ENCODE data around the gene PTCD3. TPM values are rescaled to one million over a fixed set of nuclear protein-coding genes. Genes with fewer than 3 reads are reported as not detected.

PTCD3 gene
- polyA plus RNA-seq, 4 donors = 105 to 147 (median 134) TPM

Other genes starting within 250 kb of the PTCD3 start
- 10 to 100 TPM; 12.5 to 19.7 (median 13.0) TPM for gene ST3GAL5, start 217.2 kb upstream of the PTCD3 start, polyA plus RNA-seq (ENCODE audit: insufficient read length in 4 of 4)
- 10 to 100 TPM; 17.1 to 22.3 (median 19.1) TPM for gene POLR1A, start 349 bp upstream of the PTCD3 start, polyA plus RNA-seq (ENCODE audit: insufficient read length in 4 of 4)
- 100 to 1,000 TPM in 3 of 4 donors, 10 to 100 TPM in 1; 63.1 to 111 (median 108) TPM for gene IMMT, start 89.2 kb downstream of the PTCD3 start, polyA plus RNA-seq (ENCODE audit: insufficient read length in 4 of 4)
- 10 to 100 TPM; 38.4 to 62.0 (median 50.5) TPM for gene MRPL35, start 93.2 kb downstream of the PTCD3 start, polyA plus RNA-seq (ENCODE audit: insufficient read length in 4 of 4)
- gene REEP1, start 231.4 kb downstream of the PTCD3 start, polyA plus RNA-seq (ENCODE audit: insufficient read length in 4 of 4) = 10 to 100 TPM in 1 of 4 donors, 1 to 10 TPM in 3; 3.3 to 11.0 (median 4.1) TPM